HG02759 (cell line): ENCODE data around the gene DHCR24.

Experiments
- ATAC-seq: cut with Tn5 transposase; IDR thresholded peaks from one replicate; pipeline ENCODE4 v1.9.1; 2021; ENCODE audit warnings: mild to moderate bottlenecking, moderate library complexity; ENCODE audit not compliant: unreplicated experiment

DHCR24 gene

DNA sequence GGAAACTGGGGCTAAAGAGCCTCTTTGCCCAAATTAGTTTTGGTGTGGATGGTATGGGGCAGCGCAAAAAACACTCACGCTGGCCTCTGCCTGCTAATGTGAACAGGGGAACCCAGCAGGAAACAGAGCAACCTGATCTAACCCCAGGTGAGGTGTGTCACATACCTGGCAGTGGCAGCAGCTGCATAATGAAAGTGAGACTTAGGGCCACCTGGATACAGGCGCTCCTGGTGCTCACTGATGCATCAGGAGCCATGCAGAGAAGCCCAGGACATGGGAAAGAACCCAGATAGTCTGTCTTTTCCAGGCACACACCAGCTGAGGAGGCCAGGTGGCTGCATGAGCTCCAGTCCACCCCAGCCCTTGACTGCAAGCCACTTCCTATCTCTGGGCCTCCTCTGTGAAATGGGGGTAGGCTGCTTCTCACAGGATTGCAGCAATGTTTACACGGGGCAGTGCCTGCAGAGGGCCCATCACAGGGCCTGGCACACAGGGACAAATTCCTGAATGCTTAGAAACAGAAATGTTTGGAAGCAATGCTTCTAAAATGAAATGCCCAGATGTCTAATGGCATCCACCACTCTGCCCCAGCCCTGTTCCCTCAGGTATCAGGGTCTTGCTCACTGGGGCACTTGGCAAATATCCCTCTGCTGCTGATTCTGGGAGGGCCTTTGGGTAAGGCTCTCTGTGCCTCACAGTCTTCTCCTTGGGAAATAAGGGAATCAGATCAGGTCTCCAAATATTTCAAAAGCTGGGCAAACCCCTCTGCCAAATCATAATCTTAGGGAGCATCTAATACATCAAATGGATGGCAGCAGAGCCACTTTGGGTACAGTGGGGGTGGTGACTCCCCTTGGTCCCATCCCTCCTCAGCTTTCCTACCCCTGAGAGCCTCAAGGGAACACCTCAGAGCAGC is 19.9 kb downstream of the DHCR24 start:
- ATAC-seq, result no peak

DNA sequence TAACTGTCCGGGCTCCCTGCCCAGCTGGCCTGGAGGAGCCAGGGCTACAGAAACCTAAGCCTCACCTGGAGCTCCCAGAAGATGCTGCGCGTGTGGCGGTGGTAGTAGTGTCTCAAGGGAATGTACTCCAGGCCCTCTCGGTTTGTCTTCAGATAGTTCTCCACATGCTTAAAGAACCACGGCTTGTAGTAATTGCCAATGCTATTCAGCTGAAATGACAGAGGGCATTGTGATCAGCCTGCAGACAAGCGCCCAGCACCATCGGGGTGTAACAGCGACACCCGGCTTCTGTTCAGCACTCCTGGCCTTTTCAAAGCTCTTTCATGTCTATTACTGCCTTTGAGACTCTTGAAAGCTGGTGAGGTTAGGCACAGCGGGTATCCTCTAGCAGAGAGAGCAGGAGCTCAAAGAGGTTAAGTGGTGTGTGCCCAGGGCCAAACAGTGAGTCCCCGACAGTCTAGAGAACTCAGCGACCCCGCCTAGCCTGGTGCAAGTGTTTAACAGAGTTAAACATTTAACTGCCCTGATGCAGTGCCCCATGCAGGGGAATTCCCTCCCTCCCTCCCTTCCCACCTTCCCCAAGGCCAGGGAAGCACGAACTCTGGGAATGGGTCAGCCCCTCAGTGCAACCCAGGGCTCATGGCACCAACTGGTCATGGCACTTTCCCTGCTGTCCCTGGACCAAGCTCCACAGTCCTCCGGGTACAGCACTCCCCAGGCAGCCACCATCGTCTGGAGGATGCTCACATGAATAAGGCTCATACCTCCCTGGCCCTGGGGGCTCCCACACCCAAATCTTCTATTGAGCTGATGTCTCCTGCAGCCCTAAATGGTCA is 21.5 kb downstream of the DHCR24 start:
- ATAC-seq, result no peak

DNA sequence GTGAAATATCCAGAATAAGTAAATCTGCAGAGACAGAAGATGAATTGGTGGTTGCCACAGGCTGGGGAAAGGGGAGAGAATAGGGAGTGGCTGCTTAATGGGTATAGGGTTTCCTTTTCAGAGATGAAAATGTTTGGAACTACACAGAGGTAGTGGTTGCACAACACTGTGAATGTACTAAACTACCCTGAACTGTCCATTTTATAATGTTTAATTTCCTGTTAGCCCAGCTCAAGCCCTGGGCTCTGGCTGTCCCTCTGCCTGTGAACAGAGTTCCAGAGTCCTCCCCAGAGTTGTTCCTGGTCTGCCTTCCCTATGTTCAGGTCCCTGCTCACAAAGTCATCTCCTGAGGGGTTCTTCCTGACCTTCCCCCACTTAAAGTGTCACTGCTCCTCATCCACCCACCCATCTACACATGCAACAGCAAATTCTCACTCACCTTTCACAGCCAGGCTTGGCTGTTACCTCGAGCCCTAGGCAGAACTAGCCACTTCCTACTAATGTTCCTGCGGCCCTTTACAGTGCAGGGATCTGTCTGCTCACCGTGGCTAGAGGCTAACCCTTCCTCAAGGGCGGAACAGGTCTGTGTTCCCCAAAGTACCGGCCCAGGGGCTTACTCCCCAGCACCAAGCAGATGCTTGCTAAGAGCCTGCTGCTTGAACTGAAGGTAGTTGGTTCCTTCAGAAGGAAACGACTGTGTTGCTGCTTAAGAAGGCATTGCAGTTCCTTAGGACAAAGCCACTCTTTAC is 22.4 kb downstream of the DHCR24 start:
- no peak for ATAC-seq

DNA sequence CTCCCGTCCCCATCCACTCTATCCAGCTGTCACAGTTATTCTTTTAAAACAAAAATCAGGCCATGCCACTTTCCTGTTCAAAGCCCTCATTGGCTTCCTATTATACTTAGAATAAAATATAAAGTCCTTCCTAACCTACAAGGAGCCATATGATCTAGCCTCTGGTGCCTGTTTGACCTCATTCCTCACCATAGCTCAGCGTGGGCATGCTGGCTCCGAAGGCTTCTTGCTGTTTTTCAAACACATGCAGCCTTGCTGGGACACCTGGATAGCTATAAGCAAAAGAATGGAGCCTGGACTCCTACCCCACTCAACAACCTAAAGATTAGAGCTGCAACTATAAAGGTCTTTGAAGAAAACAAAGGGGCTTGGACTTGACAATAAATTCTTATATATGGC is 23.7 kb downstream of the DHCR24 start:
- no peak for ATAC-seq

DNA sequence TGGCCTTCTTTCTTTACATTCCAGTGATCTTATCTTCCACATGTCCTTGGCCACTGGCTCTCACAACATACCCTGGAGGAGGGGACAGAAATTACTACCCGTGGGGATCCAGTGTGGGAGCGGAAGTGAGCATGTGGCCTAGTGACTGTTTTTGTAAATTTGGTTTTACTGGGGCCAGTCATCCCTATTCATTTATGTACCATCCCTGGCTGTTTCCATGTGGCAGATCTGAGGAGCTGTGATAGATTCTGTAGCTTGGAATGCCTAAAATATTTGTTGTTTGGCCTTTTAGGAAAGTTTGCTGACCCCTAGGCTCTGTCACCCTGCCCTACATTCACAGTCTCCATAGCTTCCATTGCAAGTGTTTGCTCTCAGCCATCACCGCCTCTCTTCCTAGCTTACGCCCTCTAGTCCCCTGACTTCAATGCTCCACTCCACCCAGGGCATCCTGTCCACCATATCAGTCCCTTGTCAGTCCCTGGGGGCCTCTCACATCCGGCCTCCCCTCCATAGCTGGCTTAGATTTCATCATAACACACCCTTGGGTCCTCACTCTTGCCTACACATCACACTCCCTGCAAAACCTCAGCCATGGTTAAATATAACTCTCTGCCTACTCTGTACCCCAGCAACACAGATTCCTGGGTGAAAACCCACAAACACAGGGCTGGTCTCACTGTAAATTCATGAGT is 25.8 kb downstream of the DHCR24 start:
- no peak for ATAC-seq

- no peak for ATAC-seq
Measured at GRCh38 chr1:54859700-54860391, 27.1 kb downstream of the DHCR24 start.

DNA sequence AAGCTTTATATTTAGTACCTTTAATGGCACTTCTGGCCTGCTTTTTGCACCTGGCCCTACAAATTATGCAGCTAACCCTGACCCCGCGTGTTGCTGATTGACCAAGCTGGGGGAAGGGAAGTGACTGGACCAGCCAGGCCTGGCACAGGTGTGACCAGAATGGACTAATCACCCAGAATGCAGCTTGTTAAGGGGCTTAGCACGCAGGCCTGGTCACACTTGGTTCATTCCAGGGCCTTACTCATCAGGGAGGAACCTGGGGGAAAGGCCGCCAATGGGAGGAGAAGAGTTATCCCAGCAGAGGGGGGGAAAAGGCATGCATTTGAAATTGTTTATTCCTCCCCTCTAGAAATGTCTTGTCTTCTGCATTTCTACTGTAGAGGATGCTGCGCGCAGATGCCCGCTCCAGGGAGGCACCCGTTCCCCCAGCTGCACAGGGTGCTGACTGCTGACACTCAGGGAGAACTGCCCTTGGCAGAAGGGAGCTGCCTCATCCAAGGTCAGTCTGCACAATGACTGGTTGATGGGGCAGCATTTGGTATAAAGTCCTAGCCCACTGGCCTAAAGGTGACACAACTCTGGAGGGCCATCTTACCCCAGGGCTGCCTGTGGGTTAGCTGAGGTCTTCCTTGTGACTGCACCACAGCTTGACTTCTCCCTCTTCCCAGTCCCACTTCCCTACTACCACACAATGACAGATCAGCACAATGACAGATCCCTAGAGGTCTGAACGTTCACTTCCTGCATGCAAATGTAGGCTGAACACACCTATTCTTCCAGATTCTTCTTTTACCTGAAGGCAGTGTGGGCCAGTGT is 29.0 kb downstream of the DHCR24 start:
- ATAC-seq, result no peak

DNA sequence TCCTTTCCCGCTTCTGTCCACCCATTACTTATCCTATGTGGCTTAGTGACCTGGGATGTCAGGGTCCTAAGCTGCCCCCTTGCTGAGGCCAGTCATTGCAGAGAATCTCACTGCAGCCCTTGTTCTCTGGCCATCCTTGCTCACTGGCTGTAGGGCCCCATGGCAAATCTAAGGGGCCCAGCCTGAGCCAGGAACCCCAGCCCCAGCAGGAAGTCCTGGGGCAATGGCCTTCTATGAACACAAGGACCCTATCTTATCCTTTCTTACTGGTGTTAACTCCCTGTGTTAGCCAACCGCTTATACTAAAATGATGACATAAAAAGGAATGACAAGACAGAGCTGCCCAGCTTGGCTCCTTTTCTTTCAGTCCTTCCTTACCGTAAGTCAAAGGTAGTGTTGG is 29.9 kb downstream of the DHCR24 start:
- ATAC-seq, result no peak

- no peak for ATAC-seq
Measured at GRCh38 chr1:54854381-54855020, 32.5 kb downstream of the DHCR24 start.

DNA sequence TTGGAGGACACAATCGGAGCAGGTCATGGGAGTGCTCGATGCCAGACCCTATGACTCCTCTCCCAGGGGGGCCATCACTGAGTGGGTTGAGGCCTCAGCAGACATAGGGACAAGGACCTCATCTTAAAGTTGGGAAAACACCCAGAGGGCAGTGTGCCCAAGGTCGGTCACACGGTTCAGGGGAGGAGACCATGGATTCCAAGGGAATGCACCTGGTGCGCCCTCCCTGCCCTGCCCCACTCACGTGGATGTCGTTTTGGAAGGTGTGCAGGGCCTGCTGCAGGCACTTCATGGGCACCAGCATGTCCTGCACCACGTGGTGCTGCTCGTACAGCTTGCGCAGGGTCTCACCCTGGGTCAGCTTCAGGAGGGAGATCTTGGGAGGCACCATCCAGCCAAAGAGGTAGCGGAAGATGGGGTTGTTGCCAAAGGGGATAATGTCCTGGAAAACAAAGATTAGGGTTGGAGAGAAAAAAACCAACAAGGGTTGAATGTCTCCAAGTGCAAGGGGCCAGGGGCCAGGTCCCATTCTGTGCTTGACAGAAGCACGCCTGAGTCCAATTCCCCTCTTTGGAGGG is 33.1 kb downstream of the DHCR24 start:
- no peak for ATAC-seq

- ATAC-seq, result no peak
Measured at GRCh38 chr1:54853096-54853792, 33.8 kb downstream of the DHCR24 start.

DNA sequence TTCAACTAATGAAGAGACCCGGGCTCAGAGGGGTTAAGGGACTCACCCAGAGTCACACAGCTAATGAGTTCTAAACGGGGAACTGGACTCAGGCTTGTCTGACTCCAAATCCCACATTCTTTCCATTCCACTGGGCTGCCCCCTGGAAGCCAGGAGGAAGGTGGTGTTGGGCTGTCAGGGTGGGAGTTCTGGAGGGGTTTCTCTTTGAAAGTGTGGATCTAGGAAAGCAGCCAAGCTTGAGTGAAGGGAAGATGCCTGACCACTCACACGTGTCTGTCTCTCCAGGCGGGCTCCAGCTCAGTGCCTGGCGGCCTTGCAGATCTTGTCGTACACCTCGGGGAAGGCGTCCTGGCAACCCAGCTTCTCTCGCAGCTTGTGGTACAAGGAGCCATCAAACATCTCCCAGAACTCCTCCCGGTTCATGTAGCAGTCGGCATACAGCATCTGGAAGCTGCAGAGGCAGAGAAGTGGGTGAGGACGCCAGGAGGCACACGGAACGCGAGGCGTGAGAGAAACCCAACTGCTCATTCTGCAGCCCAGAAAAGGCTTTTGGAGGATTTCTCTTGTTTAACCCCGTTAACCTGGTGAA is 35.0 kb downstream of the DHCR24 start:
- no peak for ATAC-seq

- no peak for ATAC-seq
Measured at GRCh38 chr1:54851406-54851805, 35.6 kb downstream of the DHCR24 start.

GRCh38 chr1:54850737-54851136 is 36.3 kb downstream of the DHCR24 start:
- ATAC-seq, result no peak

GRCh38 chr1:54850069-54850730 is 36.8 kb downstream of the DHCR24 start:
- ATAC-seq, result no peak

- no peak for ATAC-seq
Measured at GRCh38 chr1:54849219-54850068, 37.6 kb downstream of the DHCR24 start.
